DMS153 (cell line): ENCODE results near the gene TCN1.
"Not testable (repeated sequence)": the region's sequence is repeated elsewhere in the genome, so short reads cannot be mapped to it uniquely, and the experiment has no call there.

ENCODE experiments used
- DNase-seq: peaks from one replicate; lab custom pipeline; 2025; lab: John Stamatoyannopoulos, UW

TCN1 gene, protein sequence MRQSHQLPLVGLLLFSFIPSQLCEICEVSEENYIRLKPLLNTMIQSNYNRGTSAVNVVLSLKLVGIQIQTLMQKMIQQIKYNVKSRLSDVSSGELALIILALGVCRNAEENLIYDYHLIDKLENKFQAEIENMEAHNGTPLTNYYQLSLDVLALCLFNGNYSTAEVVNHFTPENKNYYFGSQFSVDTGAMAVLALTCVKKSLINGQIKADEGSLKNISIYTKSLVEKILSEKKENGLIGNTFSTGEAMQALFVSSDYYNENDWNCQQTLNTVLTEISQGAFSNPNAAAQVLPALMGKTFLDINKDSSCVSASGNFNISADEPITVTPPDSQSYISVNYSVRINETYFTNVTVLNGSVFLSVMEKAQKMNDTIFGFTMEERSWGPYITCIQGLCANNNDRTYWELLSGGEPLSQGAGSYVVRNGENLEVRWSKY

DNA sequence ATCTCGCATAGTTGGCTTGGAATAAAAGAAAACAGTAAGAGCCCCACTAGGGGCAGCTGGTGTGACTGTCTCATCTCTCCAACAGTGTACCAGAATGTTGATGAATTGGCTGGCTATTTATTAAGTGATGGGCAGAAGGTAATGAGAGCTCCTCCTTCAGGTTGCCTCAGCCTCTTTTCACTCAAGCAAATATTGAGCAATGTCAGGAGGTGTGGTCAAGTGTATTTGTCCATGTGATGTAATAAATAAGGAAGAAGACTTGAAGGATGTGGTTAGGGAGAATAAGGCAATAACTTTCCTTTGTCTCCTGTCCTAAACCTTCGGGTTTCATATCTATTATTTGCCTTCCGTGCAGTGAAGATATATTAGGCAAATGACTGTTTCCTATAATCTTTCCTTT, at the start of gene TCN1:
Gene TCN1, minus strand, starts transcription at position 91 of the 400 bp plus-strand sequence. Its CDS starts 17 bp downstream, at position 74.
- DNase-seq, result no peak

DNA sequence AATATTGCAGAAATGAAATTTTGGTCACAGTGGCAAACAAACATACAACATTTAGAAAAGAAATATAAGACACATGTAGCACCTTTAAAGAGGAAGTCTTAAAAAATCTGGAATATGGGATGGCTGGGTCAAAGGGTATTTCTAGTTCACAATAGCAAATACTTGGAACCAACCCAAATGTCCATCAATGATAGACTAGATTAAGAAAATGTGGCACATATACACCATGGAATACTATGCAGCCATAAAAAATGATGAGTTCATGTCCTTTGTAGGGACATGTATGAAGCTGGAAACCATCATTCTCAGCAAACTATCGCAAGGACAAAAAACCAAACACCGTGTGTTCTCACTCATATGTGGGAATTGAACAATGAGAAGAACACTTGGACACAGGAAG, 37.3 kb upstream of the TCN1 start:
- DNase-seq, result not testable (repeated sequence)

DNA sequence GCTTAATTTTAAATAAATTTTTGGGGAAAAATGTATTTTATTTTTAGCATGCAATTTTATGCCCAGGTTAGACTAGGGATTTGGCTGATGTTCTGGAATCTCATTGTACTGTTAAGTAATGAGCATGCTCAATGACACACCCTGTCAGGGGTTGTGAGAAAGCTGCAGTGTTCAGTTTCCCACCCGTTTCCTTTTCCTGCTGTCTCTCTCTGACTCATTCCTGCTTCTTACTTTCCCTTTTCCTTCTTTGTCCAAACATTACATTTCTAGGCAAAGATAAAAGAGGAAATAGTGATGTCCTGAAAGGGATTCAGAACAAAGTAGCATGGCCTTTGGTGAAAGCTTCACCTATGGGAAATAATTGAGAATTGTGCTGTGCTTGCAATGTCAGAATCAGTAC, 35.0 kb upstream of the TCN1 start:
- DNase-seq, result no peak

DNA sequence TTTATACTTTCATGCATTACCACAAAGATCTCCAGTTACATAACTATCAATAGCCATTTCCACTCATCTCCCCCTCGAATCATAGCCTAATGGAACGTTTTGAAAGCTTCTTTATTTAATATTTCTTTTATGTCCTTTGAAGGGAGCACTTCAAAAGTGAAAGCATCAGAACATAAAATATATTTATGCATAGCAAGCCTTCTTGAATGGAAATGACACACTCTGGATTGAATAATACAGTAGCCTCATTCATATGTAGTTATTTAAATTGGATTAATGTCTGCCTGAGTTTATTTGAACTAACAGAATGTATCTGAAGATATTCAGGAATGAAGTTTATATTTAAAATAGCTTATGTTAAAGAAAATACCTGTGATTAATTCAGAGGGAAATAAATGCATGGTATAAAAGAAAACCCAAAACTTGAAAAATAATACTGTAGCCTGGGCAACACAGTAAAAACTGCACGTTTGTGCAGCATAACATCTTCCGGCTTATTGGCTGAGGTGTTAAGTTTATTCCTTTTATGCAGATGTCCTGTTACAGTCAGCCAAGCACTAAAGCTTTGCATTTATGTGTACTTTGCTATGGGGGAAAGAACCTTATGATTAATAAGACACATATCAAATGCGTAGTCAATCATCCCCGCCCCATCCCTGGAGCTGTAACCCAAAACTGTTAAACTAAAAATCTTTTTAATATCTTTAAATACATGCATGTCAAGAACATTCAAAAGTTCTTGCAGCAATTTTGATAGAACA, 34.3 kb upstream of the TCN1 start:
- DNase-seq, result no peak

DNA sequence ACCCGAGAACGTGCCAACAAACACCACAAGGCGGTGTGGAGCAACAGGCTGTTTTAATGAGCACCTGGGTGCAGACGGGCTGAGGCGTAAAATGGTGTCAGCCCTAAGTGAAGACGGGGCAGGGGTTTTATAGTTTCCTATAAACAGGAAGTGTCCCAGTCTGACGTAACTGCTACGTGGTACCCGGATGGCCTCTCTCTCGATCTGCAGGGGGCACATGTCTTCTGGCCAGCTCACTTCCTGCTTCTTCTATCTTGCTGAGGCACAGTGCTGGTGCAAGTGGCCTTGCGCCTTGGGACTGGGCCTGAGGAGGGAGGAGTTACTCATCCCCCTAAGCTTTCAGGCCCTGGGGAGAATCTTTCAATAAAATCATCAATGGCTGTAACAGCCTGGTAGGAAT, 33.2 kb upstream of the TCN1 start:
- DNase-seq, result no peak

DNA sequence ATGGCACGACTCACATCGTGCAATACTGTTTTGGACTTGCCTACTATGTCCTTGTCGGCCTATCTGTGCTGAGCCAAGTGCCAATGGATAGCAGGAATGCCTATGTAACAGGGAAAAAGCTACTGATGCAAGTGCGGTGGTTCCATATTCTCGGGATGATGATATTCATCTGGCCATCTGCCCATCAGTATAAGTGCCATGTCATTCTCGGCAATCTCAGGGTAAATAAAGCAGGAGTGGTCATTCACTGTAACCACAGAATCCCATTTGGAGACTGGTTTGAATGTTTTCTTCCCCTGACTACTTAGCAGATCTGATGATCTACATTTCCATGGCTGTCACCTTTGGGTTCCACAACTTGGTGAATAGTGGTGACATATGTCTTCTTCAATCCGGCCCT, 32.4 kb upstream of the TCN1 start:
- DNase-seq, result no peak

DNA sequence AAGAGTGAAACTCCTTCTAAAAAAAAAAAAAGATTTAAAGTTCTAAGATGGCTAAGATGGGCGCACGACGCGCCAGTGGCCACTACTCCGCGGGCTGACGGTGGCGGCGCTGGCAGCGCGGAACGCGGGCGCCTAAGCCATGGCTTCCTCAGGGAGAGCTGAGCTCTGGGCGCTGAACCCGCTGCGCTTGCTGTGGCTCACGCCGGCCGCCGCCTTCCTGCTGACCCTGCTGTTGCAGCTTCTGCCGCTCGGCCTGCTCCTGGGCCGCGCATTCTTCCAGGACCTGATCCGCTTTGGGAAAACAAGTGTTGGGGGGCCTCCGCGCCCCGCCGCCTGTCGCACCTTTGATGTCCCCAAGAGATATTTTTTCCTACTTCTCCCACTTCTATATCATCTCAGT, 31.8 kb upstream of the TCN1 start:
- DNase-seq, result no peak

DNA sequence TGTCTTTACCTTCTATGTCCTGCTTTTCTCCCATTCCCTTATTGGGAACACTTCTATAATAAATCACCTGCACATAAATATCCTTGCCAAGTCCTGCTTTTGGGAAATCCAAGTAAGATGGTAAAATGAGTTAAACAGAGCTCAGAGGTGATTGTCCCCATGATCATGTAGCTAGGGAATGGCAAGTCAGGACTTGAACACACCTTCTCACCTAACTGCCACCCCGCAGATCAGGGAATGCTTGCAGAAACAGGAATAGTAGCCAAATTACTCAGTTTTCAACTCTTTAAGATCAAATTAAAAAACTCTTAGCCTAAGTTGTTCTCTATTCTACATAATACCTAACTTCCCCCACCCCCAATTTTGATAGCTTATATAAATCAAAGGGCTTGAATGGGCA, 28.3 kb upstream of the TCN1 start:
- DNase-seq, result no peak

DNA sequence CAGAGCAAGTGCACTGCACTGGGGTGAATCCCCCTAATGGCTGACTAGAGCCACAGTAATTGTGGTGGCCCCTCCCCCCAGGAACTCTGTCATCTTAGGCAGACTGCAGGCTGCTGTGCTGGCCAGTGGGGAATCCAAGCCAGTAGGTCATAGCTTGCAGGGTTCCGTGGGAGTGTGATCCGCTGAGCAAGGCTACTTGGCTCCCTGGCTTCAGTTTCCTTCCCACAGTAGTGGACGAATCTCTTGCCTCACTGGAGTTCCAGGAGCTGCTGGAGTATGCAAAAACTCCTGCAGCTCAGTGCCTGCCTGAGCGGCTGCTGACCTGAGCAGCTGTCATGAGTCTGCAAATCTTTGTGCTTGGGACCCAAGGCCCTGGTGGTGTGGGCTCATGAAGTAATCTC, 25.5 kb upstream of the TCN1 start:
- DNase-seq, result no peak

DNA sequence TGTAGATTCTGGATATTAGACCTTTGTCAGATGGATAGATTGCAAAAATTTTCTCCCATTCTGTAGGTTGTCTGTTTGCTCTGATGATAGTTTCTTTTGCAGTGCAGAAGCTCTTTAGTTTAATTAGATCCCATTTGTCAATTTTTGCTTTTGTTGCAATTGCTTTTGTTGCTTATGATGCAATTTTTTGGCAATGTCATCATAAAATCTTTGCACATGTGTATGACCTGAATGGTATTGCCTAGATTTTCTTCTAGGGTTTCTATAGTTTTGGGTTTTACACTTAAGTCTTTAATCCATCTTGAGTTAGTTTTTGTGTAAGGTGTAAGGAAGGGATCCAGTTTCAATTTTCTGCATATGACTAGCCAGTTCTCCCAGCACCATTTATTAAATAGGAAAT, 20.9 kb upstream of the TCN1 start:
- not testable (repeated sequence) for DNase-seq

DNA sequence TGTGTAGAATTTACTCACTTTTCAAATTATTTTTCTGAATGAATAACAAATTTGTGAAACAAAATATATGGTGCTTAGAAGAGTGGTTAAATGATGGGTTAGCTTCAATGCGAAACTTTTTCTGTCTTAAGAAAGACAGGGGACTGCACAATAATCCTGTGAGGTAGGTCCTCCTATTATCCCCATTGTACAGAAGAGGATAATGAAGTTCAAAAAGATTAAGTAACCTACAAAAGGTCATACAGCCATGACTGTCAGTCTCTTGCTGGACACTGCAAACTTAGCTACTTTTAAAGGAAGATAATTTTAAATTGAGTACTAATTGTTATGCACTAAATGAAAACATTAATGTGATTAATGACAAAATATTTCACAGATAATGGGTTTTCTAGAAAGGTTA, 17.3 kb upstream of the TCN1 start:
- DNase-seq, result no peak

DNA sequence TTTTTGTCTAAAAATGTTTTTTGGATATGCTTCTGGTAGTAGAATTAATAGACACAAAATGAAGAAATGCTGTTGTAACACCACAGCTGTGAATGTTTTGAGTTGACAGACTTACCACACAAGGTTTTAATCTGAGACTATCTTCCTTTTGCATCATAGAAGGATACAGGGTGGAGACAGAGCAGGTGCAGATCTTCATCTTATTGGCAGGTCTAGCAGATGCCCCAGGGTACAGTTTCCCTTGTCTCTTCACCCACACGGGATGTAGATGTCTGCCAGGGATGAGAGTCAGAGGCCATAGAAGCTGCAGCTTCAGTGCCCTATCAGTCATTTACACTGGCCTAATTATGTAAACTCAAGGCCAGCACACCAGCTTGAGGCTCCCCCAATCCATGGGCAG, 13.3 kb upstream of the TCN1 start:
- no peak for DNase-seq

DNA sequence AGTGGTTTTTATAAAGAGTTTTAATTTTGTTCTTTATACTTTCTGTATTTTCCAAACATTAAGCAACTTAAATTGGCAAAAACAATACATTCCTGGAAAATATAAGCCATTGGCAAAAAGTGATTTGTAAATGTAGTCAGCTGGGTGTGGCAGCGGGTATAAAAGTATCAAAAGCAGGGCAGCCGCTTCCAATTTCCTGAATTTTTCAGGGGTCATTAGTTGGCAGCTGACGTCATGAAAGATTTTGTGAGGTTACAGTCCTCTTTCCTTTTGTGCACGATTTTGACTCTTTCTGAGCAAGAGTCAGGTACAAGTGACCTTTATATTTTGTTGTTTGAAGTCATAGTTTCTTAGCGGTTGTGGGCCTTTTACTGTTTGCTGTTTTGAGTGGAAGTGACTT, 12.3 kb upstream of the TCN1 start, which contains the start of gene OOSP3:
Gene OOSP3, plus strand, starts transcription at position 208 of the 400 bp plus-strand sequence. Its CDS starts 27 bp downstream, at position 235.
- DNase-seq, result no peak

DNA sequence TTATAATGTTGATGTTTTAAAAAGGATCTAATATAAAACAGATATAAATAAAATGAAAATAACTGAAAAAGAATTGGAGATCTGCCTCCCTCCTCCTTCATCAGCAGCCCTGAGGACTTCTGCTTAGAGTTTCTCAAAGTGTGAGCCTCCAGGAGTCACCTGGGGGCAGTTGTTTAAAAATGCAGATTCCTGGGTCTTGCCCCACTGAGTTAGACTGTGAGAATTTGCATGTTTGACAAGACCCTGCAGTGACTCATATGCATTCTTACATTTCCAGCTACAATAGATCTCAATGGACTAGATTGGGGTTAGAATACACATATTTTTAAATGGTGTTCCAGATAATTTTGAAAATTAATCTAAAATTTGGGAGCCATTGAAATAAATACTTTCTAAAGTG, 11.5 kb upstream of the TCN1 start:
- DNase-seq, result no peak

DNA sequence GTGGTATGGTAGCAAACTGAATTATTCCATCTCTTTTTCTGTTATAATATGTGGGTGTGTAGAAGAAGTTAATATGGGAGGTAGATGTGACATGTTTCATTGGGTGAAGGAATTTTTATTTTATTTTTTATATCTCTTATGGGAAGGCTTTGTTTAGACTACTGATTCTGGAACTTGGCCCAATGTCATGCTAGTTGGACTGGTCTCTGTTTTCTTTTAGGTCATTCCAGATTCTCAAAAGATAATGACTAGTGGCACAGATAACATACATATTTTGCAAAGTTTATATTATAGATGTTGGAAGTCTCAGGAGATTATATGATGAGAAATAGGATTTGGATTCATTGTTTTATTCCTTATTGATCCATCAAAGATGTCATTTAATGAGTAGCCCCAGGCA, 11.0 kb upstream of the TCN1 start:
- no peak for DNase-seq

DNA sequence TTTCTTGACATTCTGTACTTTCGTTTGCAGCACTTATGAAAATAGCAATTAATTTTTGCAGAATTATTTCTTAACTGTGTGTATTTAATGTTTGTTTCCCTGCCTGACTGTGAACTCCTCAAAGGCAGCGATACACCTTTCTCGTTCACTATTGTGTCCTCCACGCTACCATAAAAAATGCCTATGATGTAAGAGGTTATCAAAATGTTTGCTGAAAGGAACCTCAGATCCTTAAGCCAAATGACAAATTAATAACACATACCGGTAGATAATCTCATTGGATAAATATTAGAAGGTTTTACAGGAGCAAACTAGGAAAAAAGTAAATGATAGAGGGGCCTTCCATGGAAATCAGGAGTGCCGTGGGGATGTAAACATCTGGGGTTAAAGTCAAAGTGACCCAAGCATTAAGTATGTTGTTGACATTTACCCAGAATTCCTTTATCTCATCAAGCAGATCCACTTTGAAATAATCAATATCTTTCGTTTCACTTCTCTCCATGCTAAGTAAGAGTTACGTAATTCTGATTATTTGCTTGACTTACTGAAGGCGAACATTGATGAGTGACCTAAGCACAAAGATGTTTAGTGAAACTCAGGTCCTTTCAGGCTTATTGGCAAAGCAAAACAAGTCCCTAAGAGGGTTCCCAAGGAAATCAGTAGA, 9.7 kb upstream of the TCN1 start:
- DNase-seq, result no peak

DNA sequence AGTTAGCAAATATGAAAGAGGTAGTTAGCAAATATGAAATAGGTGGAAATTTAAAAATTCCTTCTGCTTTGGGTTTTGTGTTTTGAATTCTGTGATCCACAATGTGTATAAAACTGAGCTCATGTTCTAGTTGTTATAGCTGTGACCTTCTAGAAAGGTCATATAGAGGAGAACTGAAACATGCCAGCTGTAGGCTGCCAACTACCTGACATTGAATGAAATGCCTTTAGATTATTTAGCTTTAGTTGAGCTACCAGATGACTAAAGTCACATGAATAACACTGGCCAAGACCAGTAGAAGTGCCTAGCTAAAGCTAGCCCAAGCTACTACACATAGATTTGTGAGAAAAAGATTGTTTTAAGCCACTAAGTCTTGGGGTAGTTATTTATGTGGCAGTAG, 5.8 kb upstream of the TCN1 start:
- no peak for DNase-seq

DNA sequence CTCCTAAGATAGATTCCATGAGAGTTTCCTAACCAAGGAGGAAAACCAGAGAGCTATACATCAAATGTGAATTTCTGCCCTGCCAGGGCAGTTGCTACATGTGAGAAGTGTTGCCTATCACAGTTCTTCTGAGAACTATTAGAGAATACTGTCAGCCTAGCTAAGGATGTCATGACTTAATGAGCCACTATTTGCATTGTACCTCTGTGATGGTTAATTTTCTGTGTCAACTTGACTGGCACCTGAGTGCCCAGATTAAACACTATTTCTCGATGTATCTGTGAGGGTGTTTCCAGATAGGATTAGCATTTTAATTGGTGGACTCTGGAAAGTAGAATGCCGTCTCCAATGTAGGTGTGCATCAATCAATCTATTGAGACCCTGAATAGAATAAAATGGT, 1.7 kb upstream of the TCN1 start:
- no peak for DNase-seq

DNA sequence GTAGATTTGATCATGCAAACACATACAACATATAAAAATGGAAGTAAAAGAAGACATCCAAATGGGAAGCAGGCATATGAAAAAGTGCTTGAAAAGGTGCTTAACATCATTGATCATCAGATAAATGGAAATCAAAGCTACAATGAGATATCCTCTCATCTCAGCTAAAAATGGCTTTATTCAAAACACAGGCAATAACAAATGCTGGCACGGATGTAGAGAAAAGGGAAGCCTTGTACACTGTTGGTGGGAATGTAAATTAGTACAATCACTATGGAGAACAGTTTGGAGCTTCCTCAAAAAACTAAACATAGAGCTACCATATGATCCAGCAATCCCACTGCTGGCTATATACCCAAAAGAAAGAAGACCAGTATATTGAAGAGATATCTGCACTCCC, 549 bp upstream of the TCN1 start:
- no peak for DNase-seq

DNA sequence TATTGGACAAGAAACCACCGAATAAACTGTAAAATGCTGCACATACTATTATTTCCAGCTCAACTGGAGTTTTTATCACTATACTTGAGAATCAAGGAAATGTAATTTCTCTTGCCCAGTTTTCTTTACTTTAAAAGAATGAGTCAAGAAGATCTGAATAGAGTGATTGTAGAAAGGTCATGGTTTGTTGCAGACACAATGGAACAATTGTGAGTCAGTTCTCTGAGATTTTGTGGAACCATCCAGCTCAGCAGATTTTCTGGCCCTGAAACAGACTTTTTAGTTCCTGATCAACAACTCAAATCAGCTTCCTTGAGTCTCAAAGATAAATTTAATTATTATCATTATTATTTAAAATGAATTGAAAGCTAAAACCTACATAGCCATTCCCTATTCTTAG, 1.3 kb downstream of the TCN1 start:
- no peak for DNase-seq

DNA sequence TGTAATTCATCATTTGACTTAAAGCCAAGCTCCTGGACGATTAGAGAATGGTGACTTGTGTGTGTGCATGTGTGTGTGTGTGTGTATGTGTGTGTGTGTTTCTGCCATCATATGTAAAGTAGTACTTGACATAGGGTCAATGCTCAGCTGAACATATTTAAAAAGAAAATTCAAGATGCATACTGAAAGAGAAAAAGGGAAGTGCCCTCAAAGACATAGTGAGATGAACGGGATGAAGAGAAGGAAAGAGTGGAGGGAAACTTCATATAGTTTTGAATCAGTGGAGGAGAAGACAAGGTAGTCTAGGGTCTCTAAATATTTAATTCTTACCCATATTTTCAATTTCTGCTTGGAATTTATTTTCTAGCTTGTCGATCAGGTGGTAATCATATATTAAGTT, 4.0 kb downstream of the TCN1 start:
- no peak for DNase-seq

DNA sequence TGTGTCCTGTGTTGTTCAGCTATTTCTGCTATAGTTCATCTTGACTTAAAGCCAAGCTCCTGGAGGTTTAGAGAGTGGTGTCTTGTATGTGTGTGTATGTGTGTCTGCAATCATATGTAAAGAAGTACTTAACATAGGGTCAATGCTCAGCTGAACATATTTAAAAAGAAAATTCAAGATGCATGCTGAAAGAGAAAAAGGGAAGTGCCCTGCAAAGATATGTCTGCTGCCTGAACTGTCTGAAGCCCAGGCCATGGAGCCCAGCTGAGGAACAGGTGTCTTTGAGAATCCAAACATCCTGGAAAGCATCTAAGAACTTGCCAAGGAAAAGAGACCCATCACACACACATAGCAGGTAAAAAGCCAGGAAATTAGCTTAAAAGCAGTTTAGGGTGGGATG, 6.6 kb downstream of the TCN1 start:
- DNase-seq, result no peak
